ENCODE results near the gene MYO18B.

MYO18B gene

DNA sequence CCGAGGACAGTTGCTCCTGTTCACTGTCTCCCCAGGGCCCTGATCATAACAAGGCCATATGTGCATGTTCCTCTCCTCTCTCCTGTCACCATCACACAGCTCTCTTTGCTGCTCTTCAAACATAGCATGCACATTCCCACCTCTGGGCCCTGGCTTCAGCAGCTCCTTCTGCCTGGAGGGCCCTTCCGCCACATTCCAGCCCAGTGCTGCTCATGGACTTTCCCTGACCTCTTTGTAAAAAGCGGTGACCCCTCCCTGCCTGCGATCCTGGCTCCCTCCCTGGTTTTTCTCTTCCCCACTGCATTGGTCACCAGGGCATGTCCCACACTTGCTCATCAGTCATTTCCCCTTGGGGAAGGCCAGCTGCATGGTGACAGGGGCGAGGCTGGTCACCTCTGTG lies 98.2 kb downstream of the MYO18B start:
- H2BK15ac ChIP-seq (ENCODE audit: low read length) = peak overlapping the region; percentile 49
- H4K91ac ChIP-seq (ENCODE audit: low read depth, low read length, poor library complexity) = no peak overlapping the region
- no peak overlapping the region for H3K23ac ChIP-seq (ENCODE audit: low read depth, low read length, poor library complexity)
- peaks cover 0 to 10% of the 10 kb centered on the region in 2 donors for H3K4me1 ChIP-seq (ENCODE audit: control insufficient read depth in 2 of 2, insufficient read depth in 1 of 2, low read depth in 1 of 2, low read length in 2 of 2)
- H3K36me3 ChIP-seq (replicated peaks in 1 of 2; ENCODE audit: control insufficient read depth in 2 of 2, insufficient read depth in 2 of 2, low read length in 2 of 2) = no peaks in the 10 kb centered on the region
- no peak overlapping the region for H3K18ac ChIP-seq (ENCODE audit: low read length)
- H3K14ac ChIP-seq (ENCODE audit: low read length) = no peak overlapping the region
- H3K27me3 ChIP-seq (ENCODE audit: control insufficient read depth in 3 of 3, insufficient read depth in 3 of 3, low read depth in 1 of 3, low read length in 3 of 3) = peaks cover 0 to 5% (median 0%) of the 10 kb centered on the region in 3 experiments
- H3K9me3 ChIP-seq (replicated peaks in 1 of 2; ENCODE audit: control insufficient read depth in 2 of 2, insufficient read depth in 1 of 2, low read depth in 1 of 2, low read length in 2 of 2) = no peaks in the 10 kb centered on the region
- H3K4me2 ChIP-seq (ENCODE audit: insufficient read depth, low read length, poor library complexity, severe bottlenecking) = no peak overlapping the region
- H4K8ac ChIP-seq (ENCODE audit: low read depth, low read length) = no peak overlapping the region
- no peak overlapping the region for H2AFZ ChIP-seq (ENCODE audit: low read length)
- H3K4ac ChIP-seq (ENCODE audit: low read length) = no peak overlapping the region
- H3K9ac ChIP-seq (ENCODE audit: low read depth, low read length, poor library complexity) = no peak overlapping the region
- no peak overlapping the region for H3K27ac ChIP-seq (replicated peaks; ENCODE audit: low read length)
- H2BK120ac ChIP-seq (ENCODE audit: low read depth, low read length) = no peak overlapping the region
- H3K4me3 ChIP-seq (ENCODE audit: low read length in 2 of 2) = no peak overlapping the region
- no peak overlapping the region for H2BK12ac ChIP-seq (ENCODE audit: low read length)
- no peak overlapping the region for H2BK5ac ChIP-seq (ENCODE audit: low read length)
- no peak for DNase-seq (ENCODE audit: low spot score)
- H3K79me1 ChIP-seq (ENCODE audit: low read depth, low read length) = no peaks in the 10 kb centered on the region
- no CpG with 5 or more reads among the region's 5 CpGs for WGBS, 2 donors (ENCODE audit: extremely low coverage in 2 of 2, insufficient read length in 2 of 2, insufficient replicate concordance in 1 of 2)
- H2AK5ac ChIP-seq (ENCODE audit: low read depth, low read length) = peak overlapping the region; percentile 44

DNA sequence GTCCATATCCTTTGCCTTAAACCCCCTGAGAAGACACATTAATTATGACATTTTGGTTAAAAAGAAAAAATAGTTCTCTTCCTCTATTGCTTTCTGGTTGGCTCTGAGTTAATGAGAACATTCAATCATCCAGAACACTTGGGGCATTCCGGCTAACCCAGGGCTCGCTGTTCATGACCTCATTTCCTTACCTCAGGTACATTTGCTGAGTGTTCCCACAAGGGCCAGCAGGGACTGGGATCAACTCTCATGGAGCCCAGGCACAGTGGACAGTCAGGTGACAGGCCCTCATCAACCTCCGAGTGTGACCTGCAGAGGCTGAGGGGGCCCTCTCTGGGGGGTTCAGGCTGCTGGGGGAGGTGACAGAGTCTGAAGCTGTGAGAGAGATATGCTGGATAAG lies 98.9 kb downstream of the MYO18B start:
- Histone ChIP-seq H4K8ac (ENCODE audit: low read depth, low read length) (no peak overlapping the region), H2BK12ac (ENCODE audit: low read length) (no peak overlapping the region), H3K9ac (ENCODE audit: low read depth, low read length, poor library complexity) (no peak overlapping the region), H2AK5ac (ENCODE audit: low read depth, low read length) (no peak overlapping the region), H3K18ac (ENCODE audit: low read length) (no peak overlapping the region), H4K91ac (ENCODE audit: low read depth, low read length, poor library complexity) (no peak overlapping the region), H2BK5ac (ENCODE audit: low read length) (no peak overlapping the region), H2BK120ac (ENCODE audit: low read depth, low read length) (no peak overlapping the region), H3K4me1 (ENCODE audit: control insufficient read depth in 2 of 2, insufficient read depth in 1 of 2, low read depth in 1 of 2, low read length in 2 of 2) (peaks cover 0 to 10% of the 10 kb centered on the region in 2 donors), H3K4me3 (ENCODE audit: low read length in 2 of 2) (no peak overlapping the region), H3K27ac (replicated peaks; ENCODE audit: low read length) (no peak overlapping the region), H3K23ac (ENCODE audit: low read depth, low read length, poor library complexity) (no peak overlapping the region), H3K9me3 (replicated peaks in 1 of 2; ENCODE audit: control insufficient read depth in 2 of 2, insufficient read depth in 1 of 2, low read depth in 1 of 2, low read length in 2 of 2) (no peaks in the 10 kb centered on the region), H3K4me2 (ENCODE audit: insufficient read depth, low read length, poor library complexity, severe bottlenecking) (no peak overlapping the region), H3K79me1 (ENCODE audit: low read depth, low read length) (no peaks in the 10 kb centered on the region), H3K27me3 (ENCODE audit: control insufficient read depth in 3 of 3, insufficient read depth in 3 of 3, low read depth in 1 of 3, low read length in 3 of 3) (peaks cover 0 to 5% (median 0%) of the 10 kb centered on the region in 3 experiments), H3K36me3 (replicated peaks in 1 of 2; ENCODE audit: control insufficient read depth in 2 of 2, insufficient read depth in 2 of 2, low read length in 2 of 2) (no peaks in the 10 kb centered on the region), H3K14ac (ENCODE audit: low read length) (no peak overlapping the region), H2AFZ (ENCODE audit: low read length) (no peak overlapping the region), H3K4ac (ENCODE audit: low read length) (no peak overlapping the region), H2BK15ac (ENCODE audit: low read length) (no peak overlapping the region)
- DNase-seq (ENCODE audit: low spot score) = no peak
- WGBS, 2 donors (ENCODE audit: extremely low coverage in 2 of 2, insufficient read length in 2 of 2, insufficient replicate concordance in 1 of 2) = no CpG with 5 or more reads among the region's 3 CpGs

DNA sequence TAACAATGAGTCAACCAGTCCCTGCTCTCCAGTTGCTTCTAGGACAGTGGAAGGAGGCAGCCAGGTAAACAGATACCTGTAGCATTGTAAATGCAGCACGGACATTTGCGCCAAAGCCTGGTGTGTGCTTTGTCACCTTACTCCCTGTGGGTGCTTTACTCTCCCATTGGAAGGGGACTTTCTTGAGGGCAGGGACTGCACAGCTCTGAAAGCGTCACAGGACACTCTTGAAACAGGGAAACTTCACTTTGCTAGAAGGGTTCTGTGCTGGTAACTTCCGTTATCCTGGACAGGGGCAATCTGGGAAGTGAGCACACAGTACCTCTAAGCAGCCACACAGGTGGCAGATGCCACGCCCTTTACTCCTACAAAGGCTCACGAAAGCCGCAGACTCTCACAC lies 99.8 kb downstream of the MYO18B start:
- no peak overlapping the region for H3K4me2 ChIP-seq (ENCODE audit: insufficient read depth, low read length, poor library complexity, severe bottlenecking)
- no peak overlapping the region for H3K9ac ChIP-seq (ENCODE audit: low read depth, low read length, poor library complexity)
- H2BK12ac ChIP-seq (ENCODE audit: low read length) = no peak overlapping the region
- H3K23ac ChIP-seq (ENCODE audit: low read depth, low read length, poor library complexity) = no peak overlapping the region
- H3K9me3 ChIP-seq (replicated peaks in 1 of 2; ENCODE audit: control insufficient read depth in 2 of 2, insufficient read depth in 1 of 2, low read depth in 1 of 2, low read length in 2 of 2) = no peaks in the 10 kb centered on the region
- peaks cover 0 to 5% (median 0%) of the 10 kb centered on the region in 3 experiments for H3K27me3 ChIP-seq (ENCODE audit: control insufficient read depth in 3 of 3, insufficient read depth in 3 of 3, low read depth in 1 of 3, low read length in 3 of 3)
- H3K14ac ChIP-seq (ENCODE audit: low read length) = no peak overlapping the region
- H2BK120ac ChIP-seq (ENCODE audit: low read depth, low read length) = no peak overlapping the region
- H3K79me1 ChIP-seq (ENCODE audit: low read depth, low read length) = no peaks in the 10 kb centered on the region
- peaks cover 0 to 10% of the 10 kb centered on the region in 2 donors for H3K4me1 ChIP-seq (ENCODE audit: control insufficient read depth in 2 of 2, insufficient read depth in 1 of 2, low read depth in 1 of 2, low read length in 2 of 2)
- H3K4me3 ChIP-seq (ENCODE audit: low read length in 2 of 2) = no peak overlapping the region
- no peak overlapping the region for H3K27ac ChIP-seq (replicated peaks; ENCODE audit: low read length)
- no CpG with 5 or more reads among the region's 7 CpGs for WGBS, 2 donors (ENCODE audit: extremely low coverage in 2 of 2, insufficient read length in 2 of 2, insufficient replicate concordance in 1 of 2)
- no peak overlapping the region for H3K4ac ChIP-seq (ENCODE audit: low read length)
- no peaks in the 10 kb centered on the region for H3K36me3 ChIP-seq (replicated peaks in 1 of 2; ENCODE audit: control insufficient read depth in 2 of 2, insufficient read depth in 2 of 2, low read length in 2 of 2)
- H3K18ac ChIP-seq (ENCODE audit: low read length) = no peak overlapping the region
- DNase-seq (ENCODE audit: low spot score) = no peak
- H2AK5ac ChIP-seq (ENCODE audit: low read depth, low read length) = no peak overlapping the region
- no peak overlapping the region for H2AFZ ChIP-seq (ENCODE audit: low read length)
- H4K91ac ChIP-seq (ENCODE audit: low read depth, low read length, poor library complexity) = no peak overlapping the region
- peak overlapping the region; percentile 7 for H4K8ac ChIP-seq (ENCODE audit: low read depth, low read length)
- H2BK15ac ChIP-seq (ENCODE audit: low read length) = peak overlapping the region; percentile 11
- H2BK5ac ChIP-seq (ENCODE audit: low read length) = no peak overlapping the region

DNA sequence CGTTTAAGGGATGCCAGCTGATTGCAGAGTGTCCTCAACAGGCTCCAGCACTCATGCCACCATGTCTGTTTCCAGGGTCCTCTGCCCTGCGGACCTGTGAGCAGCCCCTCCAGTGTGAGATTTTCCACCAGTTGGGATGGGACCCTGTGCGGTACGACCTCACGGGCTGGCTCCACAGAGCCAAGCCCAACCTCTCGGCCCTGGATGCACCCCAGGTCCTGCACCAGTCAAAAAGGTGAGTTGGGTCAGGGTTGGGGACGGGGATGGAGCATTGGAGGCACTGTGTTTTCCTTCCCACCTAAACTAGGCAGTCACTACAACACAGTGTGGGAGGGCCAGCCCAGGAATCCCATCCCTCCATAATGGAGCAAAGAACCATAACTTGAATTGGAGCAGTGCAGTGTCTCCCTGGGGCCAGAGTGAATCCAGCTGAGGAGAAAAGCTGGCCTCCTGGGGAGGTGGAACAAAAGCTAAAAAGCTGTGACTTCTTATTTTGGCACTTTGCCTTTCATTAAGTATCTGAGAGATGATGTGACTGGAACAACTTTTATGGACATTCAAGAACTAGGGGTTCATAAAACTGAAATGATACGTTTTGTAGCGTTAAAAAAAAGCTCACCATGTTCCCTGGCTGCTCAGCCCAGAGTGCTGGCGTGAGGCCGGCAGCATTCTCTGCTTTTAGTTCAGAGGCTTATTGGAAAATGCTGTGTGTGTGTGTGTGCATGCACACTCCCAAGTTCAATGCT lies 101.8 kb downstream of the MYO18B start:
- Histone ChIP-seq H2AK5ac (ENCODE audit: low read depth, low read length) (no peak overlapping the region), H2AFZ (ENCODE audit: low read length) (no peak overlapping the region), H3K4ac (ENCODE audit: low read length) (no peak overlapping the region), H3K27me3 (ENCODE audit: control insufficient read depth in 3 of 3, insufficient read depth in 3 of 3, low read depth in 1 of 3, low read length in 3 of 3) (peaks cover 0 to 5% (median 0%) of the 10 kb centered on the region in 3 experiments), H2BK12ac (ENCODE audit: low read length) (no peak overlapping the region), H2BK120ac (ENCODE audit: low read depth, low read length) (no peak overlapping the region), H3K9ac (ENCODE audit: low read depth, low read length, poor library complexity) (no peak overlapping the region), H4K91ac (ENCODE audit: low read depth, low read length, poor library complexity) (no peak overlapping the region), H3K9me3 (replicated peaks in 1 of 2; ENCODE audit: control insufficient read depth in 2 of 2, insufficient read depth in 1 of 2, low read depth in 1 of 2, low read length in 2 of 2) (no peaks in the 10 kb centered on the region), H3K79me1 (ENCODE audit: low read depth, low read length) (no peaks in the 10 kb centered on the region), H3K4me2 (ENCODE audit: insufficient read depth, low read length, poor library complexity, severe bottlenecking) (no peak overlapping the region), H3K27ac (replicated peaks; ENCODE audit: low read length) (no peak overlapping the region), H3K4me3 (ENCODE audit: low read length in 2 of 2) (no peak overlapping the region), H3K14ac (ENCODE audit: low read length) (peak overlapping the region; percentile 32), H3K4me1 (ENCODE audit: control insufficient read depth in 2 of 2, insufficient read depth in 1 of 2, low read depth in 1 of 2, low read length in 2 of 2) (peaks cover 0 to 10% of the 10 kb centered on the region in 2 donors), H2BK5ac (ENCODE audit: low read length) (no peak overlapping the region), H2BK15ac (ENCODE audit: low read length) (no peak overlapping the region), H3K23ac (ENCODE audit: low read depth, low read length, poor library complexity) (no peak overlapping the region), H4K8ac (ENCODE audit: low read depth, low read length) (no peak overlapping the region), H3K36me3 (replicated peaks in 1 of 2; ENCODE audit: control insufficient read depth in 2 of 2, insufficient read depth in 2 of 2, low read length in 2 of 2) (no peaks in the 10 kb centered on the region), H3K18ac (ENCODE audit: low read length) (peak overlapping the region; percentile 51)
- no peak for DNase-seq (ENCODE audit: low spot score)
- WGBS, 2 donors (ENCODE audit: extremely low coverage in 2 of 2, insufficient read length in 2 of 2, insufficient replicate concordance in 1 of 2) = no CpG with 5 or more reads among the region's 11 CpGs

All from neuronal stem cell (in vitro differentiated cells).